GM21576 (cell line): ENCODE results near the gene BRK1.
"Not testable (repeated sequence)": the region's sequence is repeated elsewhere in the genome, so short reads cannot be mapped to it uniquely, and the experiment has no call there.

Source experiments
- ATAC-seq: cut with Tn5 transposase; IDR thresholded peaks from one replicate; pipeline ENCODE4 v1.9.1; 2021; ENCODE audit warnings: mild to moderate bottlenecking, moderate library complexity; ENCODE audit not compliant: unreplicated experiment

The BRK1 gene

DNA sequence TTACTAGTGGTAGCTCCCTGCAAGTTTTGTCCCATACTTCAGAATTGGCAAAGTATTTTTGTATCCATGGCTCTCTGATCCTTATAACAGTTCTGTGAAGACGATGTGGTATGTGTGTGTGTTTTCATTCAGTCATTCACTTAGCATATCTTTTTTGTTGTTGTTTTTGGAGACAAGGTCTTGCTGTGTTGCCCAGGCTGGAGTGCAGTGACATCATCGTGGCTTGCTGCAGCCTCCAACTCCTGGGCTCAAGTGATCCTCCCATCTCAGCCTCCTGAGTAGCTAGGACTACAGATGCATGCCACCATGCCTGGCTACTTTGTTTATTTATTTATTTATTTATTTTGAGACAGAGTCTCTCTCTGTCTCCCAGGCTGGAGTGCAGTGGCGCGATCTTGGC is 60.7 kb downstream of the BRK1 start:
- not testable (repeated sequence) for ATAC-seq
